IMR-90 (cell line): ENCODE data around the gene AXIN2.

Experiments used
- CTCF ChIP-seq: conservative IDR thresholded peaks from 2 replicates; pipeline ENCODE4 v1.5.1; 2012; ENCODE audit warnings: mild to moderate bottlenecking, low read depth, low read length, improper control_type of control experiment
- MAZ ChIP-seq: IDR thresholded peaks from 2 replicates; pipeline ENCODE4 v1.6.1; 2012; ENCODE audit warnings: low read depth, mild to moderate bottlenecking, low read length, improper control_type of control experiment, moderate library complexity, borderline replicate concordance
- POLR2A ChIP-seq: IDR thresholded peaks from 2 replicates; pipeline ENCODE4 v1.6.1; 2012; ENCODE audit warnings: mild to moderate bottlenecking, low read depth, low read length
- TF ChIP-seq, protein P1 (sequence below): fragments of 150-350 bp; IDR thresholded peaks from 2 replicates; pipeline ENCODE4 v1.6.1; 2017; ENCODE audit warnings: mild to moderate bottlenecking, antibody characterized with exemption, low read length, low read depth

DNA sequence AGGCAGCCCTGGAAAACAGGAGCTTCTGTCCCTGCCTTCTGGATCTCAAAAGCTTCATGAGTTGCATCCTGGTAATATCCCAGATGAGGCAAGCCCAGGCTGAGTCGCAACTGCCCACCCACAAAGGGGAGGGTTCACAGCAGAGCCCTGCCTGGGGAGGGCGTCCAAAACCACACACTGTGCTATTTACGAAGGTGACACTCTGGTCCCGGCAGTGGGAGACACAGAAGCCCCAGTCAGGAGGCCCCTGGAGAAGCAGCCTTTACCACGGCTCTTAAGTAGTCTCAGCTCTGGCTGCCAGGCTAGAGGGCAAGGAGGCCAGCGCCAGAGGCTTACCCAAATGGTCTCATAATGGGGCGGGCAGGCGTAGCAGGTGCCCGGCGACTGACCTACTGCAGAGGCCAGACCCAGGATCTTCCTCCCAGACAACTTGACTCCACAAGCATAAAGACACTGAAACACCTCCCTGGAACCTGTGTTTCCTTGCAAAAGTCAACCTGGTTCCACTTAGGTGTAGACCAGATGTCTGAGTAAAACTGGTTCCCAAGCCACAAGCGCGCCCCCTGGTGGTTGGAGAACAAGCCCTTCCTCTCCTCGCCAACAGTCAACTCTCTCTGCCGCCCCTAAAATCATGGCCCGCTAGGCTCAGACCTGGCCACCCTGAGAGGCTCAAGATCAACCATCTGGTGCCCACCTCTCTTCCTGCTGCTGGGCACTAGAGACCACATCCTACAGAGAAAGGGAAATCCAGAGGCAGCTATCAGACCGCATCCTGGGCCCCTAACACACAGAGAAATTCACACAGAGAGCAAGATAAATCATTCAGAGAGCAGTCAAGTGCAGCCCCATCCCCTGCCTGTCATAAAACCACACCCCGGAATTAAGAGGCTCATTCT, 5.2 kb downstream of the AXIN2 start:
- TF ChIP-seq CTCF (peak; percentile 62), MAZ (no peak), POLR2A (no peak)
- TF ChIP-seq, protein P1, sequence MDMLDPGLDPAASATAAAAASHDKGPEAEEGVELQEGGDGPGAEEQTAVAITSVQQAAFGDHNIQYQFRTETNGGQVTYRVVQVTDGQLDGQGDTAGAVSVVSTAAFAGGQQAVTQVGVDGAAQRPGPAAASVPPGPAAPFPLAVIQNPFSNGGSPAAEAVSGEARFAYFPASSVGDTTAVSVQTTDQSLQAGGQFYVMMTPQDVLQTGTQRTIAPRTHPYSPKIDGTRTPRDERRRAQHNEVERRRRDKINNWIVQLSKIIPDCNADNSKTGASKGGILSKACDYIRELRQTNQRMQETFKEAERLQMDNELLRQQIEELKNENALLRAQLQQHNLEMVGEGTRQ: no peak
